Testis (tissue), 2 donors: ENCODE results near the gene SGSM2.

ENCODE experiments used
- POLR2A ChIP-seq: fragments of 450-650 bp; IDR thresholded peaks from one replicate; pipeline ENCODE4 v1.6.1; 2017; ENCODE audit warnings: antibody characterized with exemption, mild to moderate bottlenecking, moderate library complexity
- TF ChIP-seq, protein P1 (sequence below), 3 experiments: fragments of 450-650 bp in 2 of 3; fragments of 200-600 bp in 1 of 3; sonication (generic) in 1 of 3; IDR thresholded peaks; one replicate each; pipeline ENCODE4 v1.5.1; 2016 to 2019; ENCODE audit warnings: antibody characterized with exemption in 3 of 3, mild to moderate bottlenecking in 2 of 3, moderate library complexity in 1 of 3

GRCh38 chr17:2336215-2336851 lies 968 bp upstream of the SGSM2 start, which contains the start of gene TSR1:
- TF ChIP-seq, protein P1, sequence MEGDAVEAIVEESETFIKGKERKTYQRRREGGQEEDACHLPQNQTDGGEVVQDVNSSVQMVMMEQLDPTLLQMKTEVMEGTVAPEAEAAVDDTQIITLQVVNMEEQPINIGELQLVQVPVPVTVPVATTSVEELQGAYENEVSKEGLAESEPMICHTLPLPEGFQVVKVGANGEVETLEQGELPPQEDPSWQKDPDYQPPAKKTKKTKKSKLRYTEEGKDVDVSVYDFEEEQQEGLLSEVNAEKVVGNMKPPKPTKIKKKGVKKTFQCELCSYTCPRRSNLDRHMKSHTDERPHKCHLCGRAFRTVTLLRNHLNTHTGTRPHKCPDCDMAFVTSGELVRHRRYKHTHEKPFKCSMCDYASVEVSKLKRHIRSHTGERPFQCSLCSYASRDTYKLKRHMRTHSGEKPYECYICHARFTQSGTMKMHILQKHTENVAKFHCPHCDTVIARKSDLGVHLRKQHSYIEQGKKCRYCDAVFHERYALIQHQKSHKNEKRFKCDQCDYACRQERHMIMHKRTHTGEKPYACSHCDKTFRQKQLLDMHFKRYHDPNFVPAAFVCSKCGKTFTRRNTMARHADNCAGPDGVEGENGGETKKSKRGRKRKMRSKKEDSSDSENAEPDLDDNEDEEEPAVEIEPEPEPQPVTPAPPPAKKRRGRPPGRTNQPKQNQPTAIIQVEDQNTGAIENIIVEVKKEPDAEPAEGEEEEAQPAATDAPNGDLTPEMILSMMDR (IDR thresholded peaks at IDR 0.05): no peak
- TF ChIP-seq POLR2A: peak; percentile 32
